Bronchial epithelial cell (primary cell): ENCODE measurements around the gene ACOX3. TPM values are rescaled to one million over a fixed set of nuclear protein-coding genes. Genes with fewer than 3 reads are reported as not detected.

Experiments used
- DNase-seq: peaks from one replicate; pipeline ENCODE4 v3.0.0-alpha.2; 2010; ENCODE audit warnings: low read depth
- FAIRE-seq: peaks from 2 replicates; lab custom pipeline; 2011; peaks lifted over from hg19 to GRCh38; lab: Jason Lieb, UNC
- H3K27me3 ChIP-seq: 2 replicates; pipeline ENCODE4 v1.5.1; 2011; ENCODE audit warnings: low read length; ENCODE audit not compliant: control insufficient read depth, insufficient read depth
- H3K36me3 ChIP-seq: 2 replicates; pipeline ENCODE4 v1.5.1; 2011; ENCODE audit warnings: low read length; ENCODE audit not compliant: control insufficient read depth, insufficient read depth
- H3K4me3 ChIP-seq: 2 replicates; pipeline ENCODE4 v1.5.1; 2011; ENCODE audit warnings: mild to moderate bottlenecking, low read depth, low read length, control low read depth
- CTCF ChIP-seq: IDR thresholded peaks from 2 replicates; pipeline ENCODE4 v1.5.1; 2011; ENCODE audit warnings: mild to moderate bottlenecking, moderate library complexity, low read length, control low read depth, inconsistent platforms; ENCODE audit not compliant: insufficient read depth, severe bottlenecking
- total RNA-seq: library from RNA; depleted of rRNA; stranded (reverse); fragments of >200 nt; gene quantifications from 2 replicates; pipeline ENCODE4 v1.2.1, GENCODE V29; 2014

The ACOX3 gene
- total RNA-seq, 1 donor from 2014 or later, result 12.4 TPM

- Histone ChIP-seq H3K36me3 (no peaks in the 10 kb centered on the region), H3K27me3 (no peaks in the 10 kb centered on the region), H3K4me3 (no peak overlapping the region)
- FAIRE-seq (no peak), DNase-seq (no peak)
- TF ChIP-seq CTCF, result no peak
Measured at GRCh38 chr4:8321771-8322170, 118.8 kb downstream of the ACOX3 start.

GRCh38 chr4:8321220-8321619 lies 119.3 kb downstream of the ACOX3 start:
- H3K36me3 ChIP-seq, result no peaks in the 10 kb centered on the region
- no peak for FAIRE-seq
- TF ChIP-seq CTCF, result no peak
- H3K4me3 ChIP-seq, result no peak overlapping the region
- DNase-seq, result no peak
- no peaks in the 10 kb centered on the region for H3K27me3 ChIP-seq

DNA sequence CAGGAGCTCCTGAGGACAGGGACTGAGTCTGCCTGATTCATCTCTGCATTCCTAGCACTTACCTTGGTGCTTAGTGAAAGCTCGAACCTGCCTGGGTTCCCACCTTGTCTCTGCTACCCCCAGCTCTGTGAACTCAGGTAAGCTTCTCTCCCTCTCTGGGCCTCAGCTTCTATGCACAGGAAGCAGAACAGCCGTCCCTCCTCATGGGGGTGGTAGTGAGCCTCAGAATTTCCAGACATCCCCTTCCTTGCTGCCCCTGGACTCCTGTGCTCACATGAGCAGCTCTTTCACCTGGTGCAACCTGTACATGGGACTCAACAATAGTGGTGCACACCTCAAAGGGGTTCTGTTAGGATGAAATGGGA lies 120.2 kb downstream of the ACOX3 start:
- no peaks in the 10 kb centered on the region for H3K36me3 ChIP-seq
- DNase-seq, result no peak
- FAIRE-seq, result no peak
- H3K27me3 ChIP-seq, result no peaks in the 10 kb centered on the region
- TF ChIP-seq CTCF, result peak; percentile 42
- H3K4me3 ChIP-seq, result no peak overlapping the region

GRCh38 chr4:8319731-8320385 lies 120.7 kb downstream of the ACOX3 start:
- TF ChIP-seq CTCF, result no peak
- peak; percentile 53 for DNase-seq
- H3K4me3 ChIP-seq, result no peak overlapping the region
- peak; percentile 7 for FAIRE-seq
- H3K36me3 ChIP-seq, result no peaks in the 10 kb centered on the region
- no peaks in the 10 kb centered on the region for H3K27me3 ChIP-seq

DNA sequence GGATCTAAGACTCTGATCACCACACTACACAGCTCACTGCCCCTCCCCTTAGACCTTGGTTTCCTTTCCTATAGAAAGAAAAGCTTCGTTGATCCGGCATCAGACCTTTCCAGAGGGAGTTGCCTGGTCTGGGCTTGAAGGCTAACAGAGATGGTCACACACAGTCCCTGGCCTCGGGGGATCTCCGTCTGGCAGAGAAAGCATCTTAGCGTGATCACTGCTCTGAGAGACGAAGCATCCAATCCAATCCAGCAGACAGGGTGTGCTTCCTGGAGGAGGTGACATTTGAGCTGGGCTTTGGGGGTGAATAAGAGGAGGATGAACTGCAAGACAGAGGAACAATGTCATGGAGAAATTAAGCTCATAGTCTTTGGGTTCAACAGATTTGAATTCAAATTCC lies 121.5 kb downstream of the ACOX3 start:
- no peaks in the 10 kb centered on the region for H3K36me3 ChIP-seq
- TF ChIP-seq CTCF, result no peak
- FAIRE-seq, result no peak
- no peak for DNase-seq
- H3K27me3 ChIP-seq, result no peaks in the 10 kb centered on the region
- H3K4me3 ChIP-seq, result no peak overlapping the region

DNA sequence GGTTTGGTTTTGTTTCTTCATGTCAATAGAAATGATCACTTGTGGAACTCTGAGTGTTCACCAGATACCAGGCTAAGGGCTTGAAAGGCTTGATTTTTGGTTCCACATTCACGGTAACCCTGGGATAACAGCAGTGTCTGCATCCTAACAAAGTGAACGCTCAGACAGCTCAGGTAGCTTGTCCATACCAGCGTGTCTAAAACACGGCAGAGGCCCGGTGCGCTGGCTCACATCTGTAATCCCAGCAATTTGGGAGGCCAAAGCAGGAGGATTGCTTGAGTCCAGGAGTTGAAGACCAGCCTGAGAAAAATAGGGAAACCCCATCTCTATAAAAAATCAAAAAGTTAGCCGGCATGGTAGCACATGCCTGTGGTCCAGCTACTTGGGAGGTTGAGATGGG lies 122.0 kb downstream of the ACOX3 start:
- no peak for DNase-seq
- H3K27me3 ChIP-seq, result no peaks in the 10 kb centered on the region
- no peak for TF ChIP-seq CTCF
- no peak overlapping the region for H3K4me3 ChIP-seq
- no peaks in the 10 kb centered on the region for H3K36me3 ChIP-seq
- FAIRE-seq, result no peak
